Measurements from ENCODE around the gene RRP1B. TPM values are rescaled to one million over a fixed set of nuclear protein-coding genes. Genes with fewer than 3 reads are reported as not detected.

Gene RRP1B
- total RNA-seq, 1 donor from 2014 or later: 70.4 TPM

GRCh38 chr21:43657355-43658087 lies 1.8 kb upstream of the RRP1B start:
- H3K4me3 Mint-ChIP-seq: peak overlapping the region; percentile 68
- peaks cover 2% of the 10 kb centered on the region for H3K36me3 Mint-ChIP-seq (ENCODE audit: low read depth)
- no peaks in the 10 kb centered on the region for H3K9me3 Mint-ChIP-seq
- no peak for DNase-seq (ENCODE audit: low read depth, low spot score)
- no peak for TF ChIP-seq CTCF (conservative IDR thresholded peaks at IDR 0.05)
- H3K4me1 Mint-ChIP-seq: peaks cover 23% of the 10 kb centered on the region
- H3K27me3 Mint-ChIP-seq (ENCODE audit: low read depth): no peaks in the 10 kb centered on the region
- H3K27ac Mint-ChIP-seq (ENCODE audit: unreplicated experiment): no peak overlapping the region

GRCh38 chr21:43658088-43658741 lies 1.1 kb upstream of the RRP1B start:
- no peaks in the 10 kb centered on the region for H3K27me3 Mint-ChIP-seq (ENCODE audit: low read depth)
- peak overlapping the region; percentile 72 for H3K4me3 Mint-ChIP-seq
- TF ChIP-seq CTCF (conservative IDR thresholded peaks at IDR 0.05): no peak
- peaks cover 2% of the 10 kb centered on the region for H3K36me3 Mint-ChIP-seq (ENCODE audit: low read depth)
- H3K27ac Mint-ChIP-seq (ENCODE audit: unreplicated experiment): no peak overlapping the region
- DNase-seq (ENCODE audit: low read depth, low spot score): no peak
- no peaks in the 10 kb centered on the region for H3K9me3 Mint-ChIP-seq
- H3K4me1 Mint-ChIP-seq: peaks cover 23% of the 10 kb centered on the region

GRCh38 chr21:43658769-43659135 lies 608 bp upstream of the RRP1B start:
- H3K36me3 Mint-ChIP-seq (ENCODE audit: low read depth): peaks cover 2% of the 10 kb centered on the region
- H3K4me3 Mint-ChIP-seq: peak overlapping the region; percentile 65
- peak overlapping the region; percentile 95 for H3K27ac Mint-ChIP-seq (ENCODE audit: unreplicated experiment)
- no peaks in the 10 kb centered on the region for H3K9me3 Mint-ChIP-seq
- TF ChIP-seq CTCF (conservative IDR thresholded peaks at IDR 0.05): no peak
- no peak for DNase-seq (ENCODE audit: low read depth, low spot score)
- peaks cover 23% of the 10 kb centered on the region for H3K4me1 Mint-ChIP-seq
- H3K27me3 Mint-ChIP-seq (ENCODE audit: low read depth): no peaks in the 10 kb centered on the region

- TF ChIP-seq CTCF (conservative IDR thresholded peaks at IDR 0.05): no peak
- DNase-seq (ENCODE audit: low read depth, low spot score): no peak
- H3K36me3 Mint-ChIP-seq (ENCODE audit: low read depth): peaks cover 20% of the 10 kb centered on the region
- H3K9me3 Mint-ChIP-seq: no peaks in the 10 kb centered on the region
- no peak overlapping the region for H3K27ac Mint-ChIP-seq (ENCODE audit: unreplicated experiment)
- H3K27me3 Mint-ChIP-seq (ENCODE audit: low read depth): no peaks in the 10 kb centered on the region
- no peak overlapping the region for H3K4me3 Mint-ChIP-seq
- H3K4me1 Mint-ChIP-seq: peaks cover 23% of the 10 kb centered on the region
These were observed 2.9 kb downstream of the RRP1B start for GRCh38 chr21:43662286-43662685.

- no peak for TF ChIP-seq CTCF (conservative IDR thresholded peaks at IDR 0.05)
- H3K9me3 Mint-ChIP-seq: no peaks in the 10 kb centered on the region
- no peak overlapping the region for H3K27ac Mint-ChIP-seq (ENCODE audit: unreplicated experiment)
- peaks cover 20% of the 10 kb centered on the region for H3K36me3 Mint-ChIP-seq (ENCODE audit: low read depth)
- peaks cover 23% of the 10 kb centered on the region for H3K4me1 Mint-ChIP-seq
- no peaks in the 10 kb centered on the region for H3K27me3 Mint-ChIP-seq (ENCODE audit: low read depth)
- H3K4me3 Mint-ChIP-seq: no peak overlapping the region
- no peak for DNase-seq (ENCODE audit: low read depth, low spot score)
These were observed 3.7 kb downstream of the RRP1B start for GRCh38 chr21:43663033-43663432.
